HepG2 (cell line): ENCODE results near the gene CD151. TPM values are rescaled to one million over a fixed set of nuclear protein-coding genes. Genes with fewer than 3 reads are reported as not detected.

Experiments used
- BHLHE40 ChIP-seq: IDR thresholded peaks from 2 replicates; pipeline ENCODE4 v1.6.1; 2011; ENCODE audit warnings: low read length, improper control_type of control experiment
- DNMT3B ChIP-seq: conservative IDR thresholded peaks from 2 replicates; pipeline ENCODE4 v1.6.1; 2016; ENCODE audit warnings: missing biosample characterization, control low read depth
- FOXO4 ChIP-seq: sonication (generic); formaldehyde crosslinking; conservative IDR thresholded peaks from 2 replicates; pipeline ENCODE4 v1.8.1; 2023; ENCODE audit warnings: missing genetic modification reagents
- HIVEP1 ChIP-seq: sonication (generic); formaldehyde crosslinking; IDR thresholded peaks from 2 replicates; pipeline ENCODE4 v1.4.0; 2020; ENCODE audit warnings: mild to moderate bottlenecking, missing genetic modification reagents
- KDM6A ChIP-seq: IDR thresholded peaks from 2 replicates; pipeline ENCODE4 v1.6.1; 2016; ENCODE audit warnings: low read depth
- MLXIP ChIP-seq: sonication (generic); formaldehyde crosslinking; IDR thresholded peaks from 2 replicates; pipeline ENCODE4 v1.9.0; 2021; ENCODE audit warnings: missing genetic modification reagents, borderline replicate concordance
- MXD1 ChIP-seq: sonication (generic); formaldehyde crosslinking; IDR thresholded peaks from 2 replicates; pipeline ENCODE4 v1.4.0; 2020; ENCODE audit warnings: mild to moderate bottlenecking, missing genetic modification reagents
- NR2F2 ChIP-seq: IDR thresholded peaks from 2 replicates; pipeline ENCODE4 v1.6.1; 2012; ENCODE audit warnings: low read depth, inconsistent platforms, borderline replicate concordance
- SP4 ChIP-seq: sonication (generic); formaldehyde crosslinking; IDR thresholded peaks from 2 replicates; pipeline ENCODE4 v1.8.1; 2023; ENCODE audit warnings: mild to moderate bottlenecking, missing genetic modification reagents
- TBX2 ChIP-seq: sonication (generic); formaldehyde crosslinking; IDR thresholded peaks from 2 replicates; pipeline ENCODE4 v1.5.0; 2020; ENCODE audit warnings: missing genetic modification reagents, mild to moderate bottlenecking, borderline replicate concordance
- TP53 ChIP-seq: sonication (generic); formaldehyde crosslinking; conservative IDR thresholded peaks from 2 replicates; pipeline ENCODE4 v1.4.0; 2020; ENCODE audit warnings: missing genetic modification reagents
- ZFP90 ChIP-seq: sonication (generic); formaldehyde crosslinking; IDR thresholded peaks from 2 replicates; pipeline ENCODE4 v1.8.0; 2022; ENCODE audit warnings: missing genetic modification reagents, mild to moderate bottlenecking, inconsistent platforms, borderline replicate concordance
- ZMAT3 ChIP-seq: sonication (generic); formaldehyde crosslinking; conservative IDR thresholded peaks from 2 replicates; pipeline ENCODE4 v1.7.0; 2021; ENCODE audit warnings: missing genetic modification reagents
- ZNF282 ChIP-seq: fragments of 450-650 bp; IDR thresholded peaks from 2 replicates; pipeline ENCODE4 v1.6.1; 2018; ENCODE audit not compliant: partially characterized antibody
- ZNF543 ChIP-seq: sonication (generic); formaldehyde crosslinking; IDR thresholded peaks from 2 replicates; pipeline ENCODE4 v1.4.0; 2020; ENCODE audit warnings: mild to moderate bottlenecking, missing genetic modification reagents
- ZNF562 ChIP-seq: sonication (generic); formaldehyde crosslinking; IDR thresholded peaks from 2 replicates; pipeline ENCODE4 v1.8.0; 2022; ENCODE audit warnings: missing genetic modification reagents, borderline replicate concordance
- ZNF609 ChIP-seq: sonication (generic); formaldehyde crosslinking; IDR thresholded peaks from 2 replicates; pipeline ENCODE4 v1.4.0; 2020; ENCODE audit warnings: mild to moderate bottlenecking, missing genetic modification reagents, borderline replicate concordance
- ZNF709 ChIP-seq: sonication (generic); formaldehyde crosslinking; IDR thresholded peaks from 2 replicates; pipeline ENCODE4 v1.5.0; 2020; ENCODE audit warnings: mild to moderate bottlenecking, missing genetic modification reagents
- polyA plus RNA-seq, 8 experiments: library from polyadenylated mRNA; depleted of rRNA in 3 of 8; stranded (reverse) in 7 of 8; unstranded in 1 of 8; fragments of >200 nt; fragmentation: Illumina TruSeq in 4 of 8; extraction: Trizol in 4 of 8; gene quantifications; 2 replicates each; pipeline versions ENCODE4 v1.2.1 to v1.2.3, GENCODE V29; 2011 to 2016; ENCODE audit warnings: low read depth in 4 of 8, missing spikeins in 1 of 8, mixed read lengths in 1 of 8; ENCODE audit not compliant: insufficient read depth in 1 of 8
- total RNA-seq, 5 experiments: library from RNA; depleted of rRNA; stranded (reverse); fragments of >200 nt; fragmentation: Illumina TruSeq; extraction: Trizol; gene quantifications; 2 replicates each; pipeline ENCODE4 v1.2.3, GENCODE V29; 2016; ENCODE audit warnings: low read depth in 1 of 5

CD151 gene
- total and polyA plus RNA-seq, 2 of the 13 experiments (the other 11 are each of a cell fraction or from before 2014, with no cell fraction given), result 125 to 197 TPM

GRCh38 chr11:843818-844692 is 11.3 kb downstream of the CD151 start (continued):
- TF ChIP-seq TP53 (CRISPR knock-in tag) (no peak), ZMAT3 (CRISPR knock-in tag) (peak; percentile 88; the same call in 1 of the 2 replicates), DNMT3B (CRISPR knock-in tag) (no peak), BHLHE40 (peak; percentile 80), ZNF562 (CRISPR knock-in tag) (no peak), ZFP90 (CRISPR knock-in tag) (no peak; the same call in 1 of the 2 replicates), ZNF709 (CRISPR knock-in tag) (0 out of 2 replicates have a peak, but pooled peaks have one; percentile 65), NR2F2 (no peak), SP4 (CRISPR knock-in tag) (peak; percentile 42; the same call in 1 of the 2 replicates), ZNF282 (no peak), TBX2 (CRISPR knock-in tag) (peak; percentile 39; the same call in 1 of the 2 replicates), MXD1 (0 out of 2 replicates have a peak, but pooled peaks have one; percentile 63), ZNF543 (CRISPR knock-in tag) (no peak), KDM6A (peak; percentile 28; the same call in 1 of the 2 replicates), HIVEP1 (CRISPR knock-in tag) (peak; percentile 78; the same call in 1 of the 2 replicates), MLXIP (CRISPR knock-in tag) (no peak), FOXO4 (CRISPR knock-in tag) (0 out of 2 replicates have a peak, but pooled peaks have one; percentile 18), ZNF609 (peak; percentile 79; the same call in 1 of the 2 replicates)
